Type B pancreatic cell (in vitro differentiated cells): ENCODE results near the gene ANK3. TPM values are rescaled to one million over a fixed set of nuclear protein-coding genes. Genes with fewer than 3 reads are reported as not detected.

ENCODE experiments used
- DNase-seq: peaks from one replicate; pipeline ENCODE4 v3.0.0; 2021; ENCODE audit warnings: mixed read lengths; ENCODE audit not compliant: unreplicated experiment; ENCODE audit errors: extremely low spot score
- H3K27ac Mint-ChIP-seq: 2 replicates; pipeline ENCODE4 v1.8.0; 2021; ENCODE audit warnings: mild to moderate bottlenecking, mixed read lengths
- H3K27me3 Mint-ChIP-seq: 2 replicates; pipeline ENCODE4 v1.8.0; 2021; ENCODE audit warnings: mixed read lengths
- H3K36me3 Mint-ChIP-seq: 2 replicates; pipeline ENCODE4 v1.8.0; 2021; ENCODE audit warnings: mixed read lengths
- H3K4me1 Mint-ChIP-seq: one replicate; pipeline ENCODE4 v1.8.0; 2021; ENCODE audit warnings: mixed read lengths; ENCODE audit not compliant: unreplicated experiment
- H3K4me3 Mint-ChIP-seq: 2 replicates; pipeline ENCODE4 v1.8.0; 2021; ENCODE audit warnings: mild to moderate bottlenecking, mixed read lengths
- H3K9me3 Mint-ChIP-seq: 2 replicates; pipeline ENCODE4 v1.8.0; 2021; ENCODE audit warnings: mixed read lengths
- CTCF ChIP-seq: fragments of 200-600 bp; sonication (generic); conservative IDR thresholded peaks from 2 replicates; pipeline ENCODE4 v1.5.0; 2021; ENCODE audit warnings: antibody characterized with exemption, mild to moderate bottlenecking
- total RNA-seq: library from RNA; stranded (reverse); gene quantifications from 2 replicates; pipeline ENCODE4 v1.2.1, GENCODE V29; 2021; ENCODE audit warnings: low replicate concordance

The ANK3 gene
- total RNA-seq, 1 donor from 2014 or later, result 90.2 TPM

- TF ChIP-seq CTCF, result no peak
- peak overlapping the region; percentile 92 for H3K27ac Mint-ChIP-seq
- H3K27me3 Mint-ChIP-seq, result no peaks in the 10 kb centered on the region
Measured at GRCh38 chr10:60171436-60172013, 218.2 kb downstream of the ANK3 start.

DNA sequence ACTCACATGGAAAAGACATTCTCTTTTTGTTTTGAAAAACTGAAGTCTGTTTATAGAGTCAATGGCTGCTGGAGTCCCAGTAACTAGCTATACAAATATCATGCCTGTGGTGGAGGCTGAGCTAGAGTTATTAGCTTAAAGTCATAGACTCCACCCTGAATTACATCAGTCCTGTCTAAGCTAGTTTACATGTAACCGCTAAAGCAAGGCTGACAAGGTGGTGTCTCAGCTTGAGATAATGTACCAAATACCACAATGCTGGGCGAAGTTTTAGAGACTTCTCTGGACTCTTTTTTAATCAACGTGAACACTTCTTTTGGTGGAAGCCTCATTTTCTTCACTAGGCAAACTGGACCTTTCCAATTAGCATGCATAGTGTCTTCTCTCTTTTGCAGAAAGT lies 219.4 kb downstream of the ANK3 start:
- Mint-ChIP-seq H3K4me3 (peak overlapping the region; percentile 60), H3K36me3 (peaks cover 3% of the 10 kb centered on the region), H3K27ac (peak overlapping the region; percentile 54), H3K9me3 (no peaks in the 10 kb centered on the region), H3K4me1 (peaks cover 20% of the 10 kb centered on the region), H3K27me3 (no peaks in the 10 kb centered on the region)
- no peak for DNase-seq
- TF ChIP-seq CTCF, result no peak

More at GRCh38 chr10:60171436-60172013, 218.2 kb downstream of the ANK3 start:
- H3K4me3 Mint-ChIP-seq, result peak overlapping the region; percentile 83
- H3K4me1 Mint-ChIP-seq, result peaks cover 22% of the 10 kb centered on the region
- peaks cover 3% of the 10 kb centered on the region for H3K36me3 Mint-ChIP-seq
- DNase-seq, result no peak
- no peaks in the 10 kb centered on the region for H3K9me3 Mint-ChIP-seq

- H3K36me3 Mint-ChIP-seq, result peaks cover 3% of the 10 kb centered on the region
- H3K27me3 Mint-ChIP-seq, result no peaks in the 10 kb centered on the region
- no peaks in the 10 kb centered on the region for H3K9me3 Mint-ChIP-seq
- TF ChIP-seq CTCF, result no peak
- no peak for DNase-seq
- H3K4me1 Mint-ChIP-seq, result peaks cover 16% of the 10 kb centered on the region
- no peak overlapping the region for H3K27ac Mint-ChIP-seq
- H3K4me3 Mint-ChIP-seq, result no peak overlapping the region
Measured at GRCh38 chr10:60169111-60169510, 220.6 kb downstream of the ANK3 start.

DNA sequence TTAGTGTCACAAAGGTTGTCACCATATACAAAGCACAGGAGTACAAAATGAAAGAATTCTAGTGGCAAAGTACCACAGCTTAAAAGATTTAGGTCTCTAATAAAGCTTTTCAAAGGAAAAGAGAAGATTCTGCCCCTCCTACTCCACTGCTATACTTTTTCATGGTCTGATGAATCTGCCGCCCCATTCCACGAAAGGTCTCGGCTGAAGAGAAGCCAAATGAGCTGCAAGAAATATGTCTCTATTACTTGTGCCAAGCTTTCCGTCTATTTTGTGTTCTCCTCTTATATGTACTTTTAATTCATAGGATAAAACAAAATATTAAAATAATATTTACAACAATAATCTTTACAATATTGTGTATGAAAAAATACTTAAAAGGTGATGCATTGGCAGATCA lies 222.6 kb downstream of the ANK3 start:
- no peaks in the 10 kb centered on the region for H3K27me3 Mint-ChIP-seq
- H3K4me3 Mint-ChIP-seq, result no peak overlapping the region
- H3K27ac Mint-ChIP-seq, result no peak overlapping the region
- H3K4me1 Mint-ChIP-seq, result peaks cover 6% of the 10 kb centered on the region
- DNase-seq, result no peak
- H3K36me3 Mint-ChIP-seq, result peaks cover 3% of the 10 kb centered on the region
- no peaks in the 10 kb centered on the region for H3K9me3 Mint-ChIP-seq
- no peak for TF ChIP-seq CTCF

GRCh38 chr10:60163786-60164185 lies 225.9 kb downstream of the ANK3 start:
- no peak for TF ChIP-seq CTCF
- Mint-ChIP-seq H3K27me3 (no peaks in the 10 kb centered on the region), H3K9me3 (peaks cover 8% of the 10 kb centered on the region), H3K4me3 (no peak overlapping the region), H3K36me3 (peaks cover 11% of the 10 kb centered on the region), H3K4me1 (peaks cover 3% of the 10 kb centered on the region), H3K27ac (no peak overlapping the region)
- no peak for DNase-seq

DNA sequence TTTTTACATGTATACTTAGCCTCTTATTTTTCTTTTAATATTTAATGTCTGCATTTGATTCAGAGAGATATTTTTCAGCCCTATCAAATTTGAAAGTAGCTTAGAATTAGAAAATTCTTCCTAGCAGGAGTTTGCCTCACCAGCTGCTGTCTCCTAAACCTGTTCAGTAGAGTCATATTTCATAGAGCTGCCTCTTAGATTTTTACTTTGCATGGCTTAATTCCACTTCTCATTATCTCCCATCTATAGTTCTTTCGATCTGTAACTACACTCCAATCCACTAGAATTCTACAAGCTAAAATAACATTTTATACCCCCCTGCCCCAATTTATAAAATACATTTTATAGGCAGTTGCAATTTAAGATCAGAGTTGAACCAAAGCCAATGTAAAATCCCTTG lies 227.0 kb downstream of the ANK3 start:
- no peak for TF ChIP-seq CTCF
- Mint-ChIP-seq H3K27ac (no peak overlapping the region), H3K9me3 (peaks cover 8% of the 10 kb centered on the region), H3K27me3 (no peaks in the 10 kb centered on the region), H3K36me3 (peaks cover 11% of the 10 kb centered on the region), H3K4me1 (peaks cover 3% of the 10 kb centered on the region), H3K4me3 (no peak overlapping the region)
- no peak for DNase-seq
